IMR-90 (cell line): ENCODE measurements around the gene STK36. TPM values are rescaled to one million over a fixed set of nuclear protein-coding genes. Genes with fewer than 3 reads are reported as not detected.

ENCODE experiments used
- ATAC-seq: fragments of 200-7000 bp; cut with Tn5 transposase; 2 replicates; pipeline ENCODE4 v1.9.1; 2020; ENCODE audit warnings: low read depth, mild to moderate bottlenecking, moderate library complexity
- BruUV-seq: library from RNA; stranded (reverse); fragments of 400-500 nt; replicated peaks from 2 replicates; lab custom pipeline; 2021; lab: Mats Ljungman, UMichigan
- CTCF ChIA-PET: fragments of 300-600 bp; formaldehyde crosslinking; extraction: SDS; loops from one replicate; lab custom pipeline; 2021; ENCODE audit warnings: antibody characterized with exemption; lab: Yijun Ruan, JAX
- POLR2A ChIA-PET: fragments of 300-600 bp; sonication (Branson Sonifier 250); formaldehyde crosslinking; loops from one replicate; lab custom pipeline; 2022; ENCODE audit warnings: antibody characterized with exemption; ENCODE audit not compliant: unreplicated experiment; lab: Charles Lee
- DNase-seq: peaks from one replicate; pipeline ENCODE4 v3.0.0; 2013
- H2AFZ ChIP-seq: replicated peaks from 2 replicates; pipeline ENCODE3; 2013; ENCODE audit warnings: low read length, mild to moderate bottlenecking; ENCODE audit not compliant: poor library complexity
- H2AK5ac ChIP-seq: 2 replicates; pipeline ENCODE4 v1.6.1; 2013; ENCODE audit warnings: low read depth, low read length, inconsistent platforms
- H2AK9ac ChIP-seq: replicated peaks from 2 replicates; pipeline ENCODE3; 2013; ENCODE audit warnings: mild to moderate bottlenecking, low read depth, low read length, moderate library complexity; ENCODE audit not compliant: poor library complexity
- H2BK120ac ChIP-seq: 2 replicates; pipeline ENCODE4 v1.6.1; 2013; ENCODE audit warnings: low read depth, low read length, inconsistent platforms
- H2BK15ac ChIP-seq: 3 replicates; pipeline ENCODE4 v1.6.1; 2013; ENCODE audit warnings: low read depth, low read length, inconsistent platforms
- H2BK20ac ChIP-seq: 2 replicates; pipeline ENCODE4 v1.6.1; 2013; ENCODE audit warnings: low read depth, mild to moderate bottlenecking, inconsistent platforms, low read length, moderate library complexity
- H2BK5ac ChIP-seq: 2 replicates; pipeline ENCODE4 v1.6.1; 2013; ENCODE audit warnings: mild to moderate bottlenecking, low read depth, low read length, inconsistent platforms; ENCODE audit not compliant: poor library complexity, severe bottlenecking
- H3K14ac ChIP-seq: replicated peaks from 2 replicates; pipeline ENCODE4 v1.6.1; 2013; ENCODE audit warnings: low read depth, low read length, inconsistent platforms
- H3K18ac ChIP-seq: 2 replicates; pipeline ENCODE4 v1.6.1; 2013; ENCODE audit warnings: low read depth, low read length, control low read depth
- H3K23ac ChIP-seq: 2 replicates; pipeline ENCODE4 v1.6.1; 2013; ENCODE audit warnings: low read depth, low read length, inconsistent platforms
- H3K27ac ChIP-seq: 2 replicates; pipeline ENCODE4 v1.5.1; 2013; ENCODE audit warnings: mild to moderate bottlenecking, control low read depth, low read length; ENCODE audit not compliant: insufficient read depth
- H3K27me3 ChIP-seq: 2 replicates; pipeline ENCODE4 v1.6.1; 2013; ENCODE audit warnings: low read length; ENCODE audit not compliant: control insufficient read depth, insufficient read depth
- H3K36me3 ChIP-seq: 2 replicates; pipeline ENCODE4 v1.6.1; 2013; ENCODE audit warnings: low read length, mixed read lengths; ENCODE audit not compliant: control insufficient read depth, insufficient read depth
- H3K4ac ChIP-seq: 2 replicates; pipeline ENCODE4 v1.6.1; 2013; ENCODE audit warnings: low read depth, low read length, inconsistent platforms
- H3K4me1 ChIP-seq: 2 replicates; pipeline ENCODE4 v1.6.1; 2013; ENCODE audit warnings: low read length, mixed read lengths; ENCODE audit not compliant: control insufficient read depth, insufficient read depth
- H3K4me2 ChIP-seq: 2 replicates; pipeline ENCODE4 v1.6.1; 2013; ENCODE audit warnings: low read depth, mild to moderate bottlenecking, control low read depth, low read length, moderate library complexity
- H3K4me3 ChIP-seq: 2 replicates; pipeline ENCODE4 v1.5.1; 2013; ENCODE audit warnings: low read depth, mild to moderate bottlenecking, control low read depth, low read length, moderate library complexity; ENCODE audit not compliant: insufficient read depth
- H3K56ac ChIP-seq: 2 replicates; pipeline ENCODE4 v1.6.1; 2013; ENCODE audit warnings: low read length, inconsistent platforms; ENCODE audit not compliant: insufficient read depth; ENCODE audit errors: extremely low read depth
- H3K79me1 ChIP-seq, 2 experiments: 2 replicates each; pipeline ENCODE4 v1.6.1; 2013; ENCODE audit warnings: low read length in 2 of 2, inconsistent platforms in 1 of 2, low read depth in 1 of 2
- H3K9ac ChIP-seq: 2 replicates; pipeline ENCODE4 v1.6.1; 2013; ENCODE audit warnings: low read depth, low read length, control low read depth
- H3K9me1 ChIP-seq: 2 replicates; pipeline ENCODE4 v1.6.1; 2013; ENCODE audit warnings: low read length, inconsistent platforms; ENCODE audit not compliant: insufficient read depth
- H3K9me3 ChIP-seq: 2 replicates; pipeline ENCODE4 v1.6.1; 2013; ENCODE audit warnings: low read length; ENCODE audit not compliant: control insufficient read depth, insufficient read depth
- H4K20me1 ChIP-seq: 2 replicates; pipeline ENCODE4 v1.6.1; 2013; ENCODE audit warnings: low read length, inconsistent platforms; ENCODE audit not compliant: insufficient read depth
- H4K5ac ChIP-seq: 2 replicates; pipeline ENCODE4 v1.6.1; 2013; ENCODE audit warnings: mild to moderate bottlenecking, low read depth, low read length, control low read depth
- H4K8ac ChIP-seq, 2 experiments: 2 replicates each; pipeline ENCODE4 v1.6.1; 2013; ENCODE audit warnings: low read depth in 2 of 2, low read length in 2 of 2, control low read depth in 1 of 2, inconsistent platforms in 1 of 2
- H4K91ac ChIP-seq: 2 replicates; pipeline ENCODE4 v1.6.1; 2013; ENCODE audit warnings: low read depth, low read length, inconsistent platforms; ENCODE audit not compliant: insufficient read depth
- CHD1 ChIP-seq: IDR thresholded peaks from 2 replicates; pipeline ENCODE4 v1.6.1; 2012; ENCODE audit warnings: low read depth, low read length, improper control_type of control experiment
- MAFK ChIP-seq: IDR thresholded peaks from 2 replicates; pipeline ENCODE4 v1.6.1; 2012; ENCODE audit warnings: low read depth, low read length, improper control_type of control experiment
- NFE2L2 ChIP-seq: fragments of 150-350 bp; IDR thresholded peaks from 2 replicates; pipeline ENCODE4 v1.6.1; 2016; ENCODE audit warnings: low read depth, mild to moderate bottlenecking, low read length
- RFX5 ChIP-seq: IDR thresholded peaks from 2 replicates; pipeline ENCODE4 v1.8.0; 2012; ENCODE audit warnings: low read depth, mild to moderate bottlenecking, low read length, moderate library complexity
- SMC3 ChIP-seq: fragments of 150-350 bp; IDR thresholded peaks from 2 replicates; pipeline ENCODE4 v1.6.1; 2016; ENCODE audit warnings: low read depth, mild to moderate bottlenecking, antibody characterized with exemption, low read length, moderate library complexity
- WGBS, 2 experiments: methylation state at CpG; one replicate each; pipeline versions ENCODE4 v1.1.5 to v1.1.7; 2013; ENCODE audit warnings: missing lambda C conversion rate in 2 of 2; ENCODE audit not compliant: insufficient read length in 1 of 2; ENCODE audit errors: extremely low coverage in 2 of 2; 5-methylcytosine and 5-hydroxymethylcytosine counted together
- dilution Hi-C: fragments of 300-500 bp; cut with HindIII; formaldehyde crosslinking; loops from one replicate; pipeline ENCODE4 v1.14.3; 2018; ENCODE audit warnings: low sequenced_read_pairs; ENCODE audit not compliant: unreplicated experiment
- in situ Hi-C: fragments of 300-500 bp; cut with MboI; formaldehyde crosslinking; loops from 3 replicates; pipeline ENCODE4 v1.14.3; 2019; ENCODE audit warnings: low sequenced_read_pairs, inconsistent platforms, mixed read lengths
- intact Hi-C: fragments of 100-400 bp; cut with micrococcal nuclease; formaldehyde crosslinking; loops from 2 replicates; pipeline ENCODE4 v1.10.0; 2022
- polyA plus RNA-seq, 3 experiments: library from polyadenylated mRNA; depleted of rRNA; stranded (reverse); fragments of >200 nt; gene quantifications; 2 replicates each; pipeline ENCODE4 v1.2.3, GENCODE V29; 2012; ENCODE audit warnings: low replicate concordance in 1 of 3
- total RNA-seq: library from RNA; depleted of rRNA; stranded (reverse); fragments of >200 nt; gene quantifications from 2 replicates; pipeline ENCODE4 v1.2.3, GENCODE V29; 2012
- TF ChIP-seq, protein P1 (sequence below): fragments of 150-350 bp; IDR thresholded peaks from 2 replicates; pipeline ENCODE4 v1.6.1; 2017; ENCODE audit warnings: mild to moderate bottlenecking, antibody characterized with exemption, low read length, low read depth
- TF ChIP-seq, protein P2 (sequence below): fragments of 150-350 bp; IDR thresholded peaks from 2 replicates; pipeline ENCODE4 v1.6.1; 2016; ENCODE audit warnings: low read depth, mild to moderate bottlenecking, low read length, moderate library complexity, borderline replicate concordance

The STK36 gene
- total and polyA plus RNA-seq, 2 of the 4 experiments (the other 2 are of a cell fraction), result 17.6 to 44.5 TPM

DNA sequence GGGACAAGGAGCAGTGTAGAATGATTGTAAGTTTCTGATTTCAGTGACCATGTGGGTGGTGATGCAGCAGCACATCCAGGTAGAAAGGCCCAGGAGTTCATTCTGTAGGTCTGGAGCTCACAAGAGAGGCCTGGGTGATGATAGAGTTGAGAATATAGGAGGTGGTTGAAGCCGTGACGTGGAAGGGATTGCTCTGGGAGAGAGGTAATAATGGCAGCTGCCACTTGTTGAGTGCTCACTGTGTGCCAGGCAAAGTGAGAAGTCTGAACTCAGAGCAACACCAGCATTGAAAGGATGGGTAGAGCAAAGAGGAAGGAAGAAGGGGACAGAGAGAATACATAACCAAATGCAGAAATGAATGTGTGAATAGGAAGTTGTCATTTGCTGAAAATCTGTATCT, 42.0 kb downstream of the STK36 start:
- POLR2A ChIA-PET, result no interaction called here
- Histone ChIP-seq H2AK5ac (no peak overlapping the region), H4K5ac (no peak overlapping the region), H3K23ac (no peak overlapping the region), H3K4me2 (no peak overlapping the region), H3K9ac (no peak overlapping the region), H3K56ac (no peak overlapping the region), H3K36me3 (no peaks in the 10 kb centered on the region), H2AFZ (no peak overlapping the region), H3K27me3 (no peaks in the 10 kb centered on the region), H3K14ac (no peak overlapping the region), H3K9me1 (peaks cover 7% of the 10 kb centered on the region; the same call in 1 of the 2 replicates), H2BK120ac (no peak overlapping the region), H4K8ac (no peak overlapping the region), H3K4me1 (peaks cover 9% of the 10 kb centered on the region), H3K79me1 (peaks cover 20 to 51% of the 10 kb centered on the region in 2 experiments; a peak in 3 of 4 replicates), H3K18ac (no peak overlapping the region), H4K91ac (no peak overlapping the region), H2BK20ac (no peak overlapping the region), H2BK15ac (no peak overlapping the region), H3K4me3 (no peak overlapping the region), H3K9me3 (no peaks in the 10 kb centered on the region), H3K27ac (no peak overlapping the region), H3K4ac (no peak overlapping the region), H2BK5ac (no peak overlapping the region), H4K20me1 (no peaks in the 10 kb centered on the region), H2AK9ac (no peak overlapping the region)
- TF ChIP-seq SMC3, result no peak
- no peak for TF ChIP-seq NFE2L2
- TF ChIP-seq, protein P1, sequence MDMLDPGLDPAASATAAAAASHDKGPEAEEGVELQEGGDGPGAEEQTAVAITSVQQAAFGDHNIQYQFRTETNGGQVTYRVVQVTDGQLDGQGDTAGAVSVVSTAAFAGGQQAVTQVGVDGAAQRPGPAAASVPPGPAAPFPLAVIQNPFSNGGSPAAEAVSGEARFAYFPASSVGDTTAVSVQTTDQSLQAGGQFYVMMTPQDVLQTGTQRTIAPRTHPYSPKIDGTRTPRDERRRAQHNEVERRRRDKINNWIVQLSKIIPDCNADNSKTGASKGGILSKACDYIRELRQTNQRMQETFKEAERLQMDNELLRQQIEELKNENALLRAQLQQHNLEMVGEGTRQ, result no peak
- no peak for TF ChIP-seq RFX5
- no peak for TF ChIP-seq CHD1
- TF ChIP-seq, protein P2, sequence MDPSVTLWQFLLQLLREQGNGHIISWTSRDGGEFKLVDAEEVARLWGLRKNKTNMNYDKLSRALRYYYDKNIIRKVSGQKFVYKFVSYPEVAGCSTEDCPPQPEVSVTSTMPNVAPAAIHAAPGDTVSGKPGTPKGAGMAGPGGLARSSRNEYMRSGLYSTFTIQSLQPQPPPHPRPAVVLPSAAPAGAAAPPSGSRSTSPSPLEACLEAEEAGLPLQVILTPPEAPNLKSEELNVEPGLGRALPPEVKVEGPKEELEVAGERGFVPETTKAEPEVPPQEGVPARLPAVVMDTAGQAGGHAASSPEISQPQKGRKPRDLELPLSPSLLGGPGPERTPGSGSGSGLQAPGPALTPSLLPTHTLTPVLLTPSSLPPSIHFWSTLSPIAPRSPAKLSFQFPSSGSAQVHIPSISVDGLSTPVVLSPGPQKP, result no peak
- TF ChIP-seq MAFK, result no peak
- intact Hi-C loops, result no loop called here
- DNase-seq (no peak), ATAC-seq (no peak)
- dilution Hi-C loops, result no loop called here
- CTCF ChIA-PET, result interaction anchor here (1.0 kb wide), 1 partner anchor 133 kb away, joined by 4 read pairs; no protein-coding TSS in a partner anchor
- BruUV-seq, result no TSS peak
- in situ Hi-C loops, result no loop called here
- WGBS, 2 experiments, result 100% methylated on average over 2 of the region's 2 CpGs; no CpG with 5 or more reads in 1 of the 2 experiments
